Measurements from ENCODE around the gene PGA5.

The PGA5 gene

DNA sequence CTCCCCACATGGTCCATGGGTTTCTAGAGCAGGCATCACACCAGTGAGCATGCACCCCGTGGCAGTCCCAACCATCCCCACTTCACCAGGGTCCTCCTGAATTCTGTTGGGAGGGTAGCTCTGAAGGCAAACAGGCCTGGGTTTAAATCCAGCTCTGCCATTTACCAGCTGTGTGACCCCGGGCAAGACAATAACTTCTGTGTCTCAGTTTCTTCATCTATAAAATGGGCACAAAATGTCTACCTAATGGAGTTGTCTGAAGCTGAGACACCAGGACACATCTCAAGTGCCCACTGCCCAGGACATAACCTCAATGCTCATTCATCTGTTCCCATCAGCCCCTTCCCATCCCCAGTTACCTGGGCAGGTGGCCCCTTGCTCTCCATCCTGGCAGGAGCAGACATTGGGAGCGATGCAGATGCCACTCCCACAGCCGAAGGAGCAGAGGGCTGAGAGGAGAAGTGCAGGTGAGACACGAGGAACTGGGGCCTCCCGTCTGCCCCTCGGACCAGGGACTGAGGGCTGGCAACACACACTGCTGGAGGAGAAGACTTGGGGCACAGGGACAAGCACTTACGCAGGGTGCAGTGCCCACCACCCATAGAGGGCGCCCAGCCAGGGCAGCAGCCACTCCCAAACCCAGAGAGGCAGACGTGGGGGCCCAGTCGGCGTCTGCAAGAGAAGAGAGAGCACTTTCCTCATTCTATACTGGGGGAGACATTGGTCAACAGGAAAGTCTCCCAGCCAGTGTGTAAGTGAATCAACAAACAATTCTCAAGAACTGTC lies 50.1 kb downstream of the PGA5 start:
- Histone ChIP-seq H3K9ac (ENCODE audit: low read depth, low read length) (no peak overlapping the region), H3K36me3 (ENCODE audit: insufficient read depth, low read length) (peaks cover 1% of the 10 kb centered on the region), H3K27me3 (ENCODE audit: control insufficient read depth, insufficient read depth, low read length) (peaks cover 6% of the 10 kb centered on the region), H3K4me2 (ENCODE audit: low read length) (no peak overlapping the region), H3K4me3 (ENCODE audit: low read length) (no peak overlapping the region), H3K9me3 (replicated peaks; ENCODE audit: low read length) (no peaks in the 10 kb centered on the region), H3K4me1 (ENCODE audit: control insufficient read depth, insufficient read depth, low read length) (peaks cover 23% of the 10 kb centered on the region)

DNA sequence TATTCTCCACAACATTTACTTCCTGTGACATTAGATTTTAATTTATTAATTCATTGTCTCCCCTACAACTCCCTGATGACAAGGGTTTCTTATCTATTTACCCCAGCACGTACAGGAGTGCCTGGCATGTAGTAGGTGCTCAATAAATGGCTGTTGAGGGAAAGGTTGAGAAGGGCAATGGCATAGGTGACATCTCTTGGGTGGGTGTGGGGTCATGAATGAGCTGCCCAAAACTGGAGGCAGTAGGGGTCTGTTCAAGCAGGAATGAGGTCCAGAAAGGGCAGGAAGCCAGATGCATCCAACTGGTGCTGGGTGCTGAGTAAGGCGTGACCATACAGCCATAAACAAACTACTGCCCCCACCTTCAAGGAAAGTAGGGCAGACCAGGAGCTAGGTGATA lies 51.4 kb downstream of the PGA5 start:
- no peaks in the 10 kb centered on the region for H3K9me3 ChIP-seq (replicated peaks; ENCODE audit: low read length)
- H3K4me1 ChIP-seq (ENCODE audit: control insufficient read depth, insufficient read depth, low read length), result peaks cover 29% of the 10 kb centered on the region
- H3K27me3 ChIP-seq (ENCODE audit: control insufficient read depth, insufficient read depth, low read length), result peaks cover 6% of the 10 kb centered on the region
- H3K4me3 ChIP-seq (ENCODE audit: low read length), result no peak overlapping the region
- H3K4me2 ChIP-seq (ENCODE audit: low read length), result no peak overlapping the region
- H3K9ac ChIP-seq (ENCODE audit: low read depth, low read length), result no peak overlapping the region
- H3K36me3 ChIP-seq (ENCODE audit: insufficient read depth, low read length), result no peaks in the 10 kb centered on the region

DNA sequence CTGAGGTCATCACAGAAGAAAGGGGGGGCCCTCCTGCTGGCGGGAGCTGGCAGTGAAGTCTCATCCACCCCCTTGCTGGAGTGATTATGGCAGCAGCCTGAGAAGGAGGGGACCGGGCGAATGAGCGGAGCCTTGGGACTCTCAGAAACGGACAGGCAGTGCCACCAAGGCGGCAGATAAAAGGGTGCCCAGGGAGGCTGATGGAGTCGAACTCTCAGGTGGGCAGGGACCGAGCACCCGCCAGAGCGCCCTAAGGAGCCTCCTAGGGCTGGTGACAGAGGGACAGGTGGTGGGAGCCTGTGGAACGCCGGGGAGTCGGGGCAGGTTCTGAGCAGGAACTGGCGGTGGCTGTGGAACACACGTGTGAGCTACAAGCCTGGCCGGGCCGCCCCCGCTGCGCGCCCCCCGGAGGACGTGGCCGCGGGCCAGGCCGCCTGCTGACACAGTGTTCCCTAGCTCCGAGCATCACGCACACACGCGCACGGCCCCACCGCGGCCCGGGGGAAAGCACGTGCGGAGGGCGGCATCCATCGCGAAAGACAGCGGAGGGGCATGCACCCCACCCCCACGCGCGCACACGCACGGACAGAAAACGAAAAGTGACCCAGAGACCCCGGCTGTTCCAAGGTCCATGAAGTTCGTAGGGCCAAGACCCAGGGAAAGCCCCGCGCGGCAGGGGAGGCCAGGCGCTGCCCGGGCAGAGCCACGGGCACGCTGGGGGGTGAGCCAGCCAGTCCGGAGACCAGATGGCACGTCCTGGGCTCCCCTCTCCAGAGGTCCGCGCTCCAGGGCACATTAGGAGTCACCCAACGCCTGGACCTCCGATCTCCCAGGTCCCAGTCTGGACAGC lies 53.1 kb downstream of the PGA5 start:
- peak overlapping the region; percentile 73 for H3K4me3 ChIP-seq (ENCODE audit: low read length)
- peak overlapping the region; percentile 99 for H3K4me2 ChIP-seq (ENCODE audit: low read length)
- peak overlapping the region; percentile 72 for H3K9ac ChIP-seq (ENCODE audit: low read depth, low read length)
- H3K4me1 ChIP-seq (ENCODE audit: control insufficient read depth, insufficient read depth, low read length), result peaks cover 46% of the 10 kb centered on the region
- no peaks in the 10 kb centered on the region for H3K9me3 ChIP-seq (replicated peaks; ENCODE audit: low read length)
- peaks cover 6% of the 10 kb centered on the region for H3K27me3 ChIP-seq (ENCODE audit: control insufficient read depth, insufficient read depth, low read length)
- peaks cover 8% of the 10 kb centered on the region for H3K36me3 ChIP-seq (ENCODE audit: insufficient read depth, low read length)

DNA sequence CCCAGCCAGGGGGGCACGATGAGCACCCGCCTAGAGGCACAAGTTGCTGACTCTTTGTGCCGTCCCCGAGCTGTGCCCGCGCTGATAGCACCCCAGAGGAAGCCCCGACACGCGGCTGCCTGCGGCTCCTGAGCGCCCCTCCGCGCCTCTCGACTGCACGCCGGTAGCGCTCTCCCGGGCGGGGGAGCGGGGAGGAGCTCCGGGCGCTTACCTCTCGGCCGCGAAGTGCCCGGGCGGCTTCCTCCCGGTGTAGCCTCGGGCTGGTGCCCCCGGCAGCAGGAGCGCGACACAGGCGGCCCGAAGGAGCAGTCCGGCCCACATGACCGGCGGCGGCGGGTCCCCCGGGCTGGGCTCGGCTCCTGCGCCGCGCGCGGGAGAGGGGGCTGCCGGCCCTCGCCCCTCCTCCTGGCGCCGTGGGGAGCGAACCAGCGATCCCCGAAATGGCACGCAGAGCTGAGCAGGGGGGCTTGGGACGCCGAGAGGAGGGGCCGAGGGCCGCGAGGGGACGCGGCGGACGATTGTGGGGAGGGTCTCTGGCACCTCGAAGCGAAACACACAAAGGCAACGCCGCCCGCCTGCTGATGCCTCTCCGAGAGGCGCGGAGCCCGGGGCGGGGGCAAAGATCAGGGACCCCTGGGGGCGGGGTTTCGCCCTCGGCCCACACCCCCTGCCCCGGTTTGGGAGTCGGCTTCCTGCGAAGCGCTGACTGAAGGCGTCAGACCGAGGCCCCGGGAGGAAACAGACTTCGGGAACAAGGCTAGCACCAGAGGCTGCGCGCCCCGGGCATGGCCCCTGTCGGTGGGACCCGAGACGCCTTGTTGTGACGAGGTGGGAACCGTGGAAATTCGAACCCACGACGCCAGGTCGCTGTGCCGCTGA lies 54.0 kb downstream of the PGA5 start, which contains the start of gene VWCE:
Gene VWCE, minus strand, starts transcription at position 600 of the 879 bp plus-strand sequence. Its CDS starts 279 bp downstream, at position 321.
- Histone ChIP-seq H3K4me3 (ENCODE audit: low read length) (peak within 1 kb of the TSS; percentile 73), H3K27me3 (ENCODE audit: control insufficient read depth, insufficient read depth, low read length) (peaks cover 6% of the 10 kb centered on the region), H3K9me3 (replicated peaks; ENCODE audit: low read length) (no peaks in the 10 kb centered on the region), H3K36me3 (ENCODE audit: insufficient read depth, low read length) (peaks cover 16% of the 10 kb centered on the region), H3K4me2 (ENCODE audit: low read length) (peak within 1 kb of the TSS; percentile 99), H3K9ac (ENCODE audit: low read depth, low read length) (peak within 1 kb of the TSS; percentile 72), H3K4me1 (ENCODE audit: control insufficient read depth, insufficient read depth, low read length) (peaks cover 47% of the 10 kb centered on the region)

DNA sequence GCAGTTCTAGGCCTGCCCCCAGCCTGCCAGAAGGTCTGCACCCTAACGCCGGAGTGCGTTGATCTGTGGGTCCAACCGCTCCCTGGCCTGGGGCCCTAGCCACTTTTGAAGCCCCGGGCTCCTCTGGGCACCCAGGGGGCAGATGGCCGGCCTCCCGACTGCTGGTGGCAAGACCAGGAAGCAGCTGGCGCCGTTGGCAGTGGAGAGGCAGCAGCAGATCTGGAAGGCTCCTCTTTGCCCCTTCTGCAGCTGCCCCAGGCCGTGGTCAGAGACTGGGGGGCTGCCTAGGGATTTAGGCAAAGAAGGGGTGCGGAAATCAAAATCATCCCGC lies 54.6 kb downstream of the PGA5 start:
- Histone ChIP-seq H3K36me3 (ENCODE audit: insufficient read depth, low read length) (peaks cover 22% of the 10 kb centered on the region), H3K9me3 (replicated peaks; ENCODE audit: low read length) (no peaks in the 10 kb centered on the region), H3K4me2 (ENCODE audit: low read length) (peak overlapping the region; percentile 99), H3K9ac (ENCODE audit: low read depth, low read length) (peak overlapping the region; percentile 72), H3K27me3 (ENCODE audit: control insufficient read depth, insufficient read depth, low read length) (peaks cover 6% of the 10 kb centered on the region), H3K4me3 (ENCODE audit: low read length) (peak overlapping the region; percentile 73), H3K4me1 (ENCODE audit: control insufficient read depth, insufficient read depth, low read length) (peaks cover 47% of the 10 kb centered on the region)

DNA sequence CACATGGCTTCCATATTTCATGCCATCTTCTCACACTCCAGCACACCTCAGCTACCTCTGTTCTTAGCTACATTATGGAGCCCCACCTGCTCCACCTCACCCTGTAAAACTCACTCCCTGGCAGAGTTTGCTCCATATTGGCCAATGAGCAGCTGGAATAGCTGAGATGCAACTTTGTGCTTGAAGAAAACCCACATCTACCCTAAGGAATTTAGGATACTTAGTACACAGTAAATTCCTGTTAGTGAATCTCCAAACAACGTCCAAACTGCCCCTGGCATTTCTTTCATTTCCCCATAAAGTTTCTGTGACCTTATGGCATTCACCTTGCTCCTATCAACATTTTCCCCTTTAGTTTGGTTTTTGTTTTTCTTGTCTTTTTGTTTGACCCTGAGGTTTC lies 56.4 kb downstream of the PGA5 start:
- H3K9ac ChIP-seq (ENCODE audit: low read depth, low read length), result peak overlapping the region; percentile 37
- peaks cover 47% of the 10 kb centered on the region for H3K4me1 ChIP-seq (ENCODE audit: control insufficient read depth, insufficient read depth, low read length)
- peak overlapping the region; percentile 45 for H3K4me2 ChIP-seq (ENCODE audit: low read length)
- peaks cover 6% of the 10 kb centered on the region for H3K27me3 ChIP-seq (ENCODE audit: control insufficient read depth, insufficient read depth, low read length)
- H3K4me3 ChIP-seq (ENCODE audit: low read length), result peak overlapping the region; percentile 28
- H3K36me3 ChIP-seq (ENCODE audit: insufficient read depth, low read length), result peaks cover 39% of the 10 kb centered on the region
- no peaks in the 10 kb centered on the region for H3K9me3 ChIP-seq (replicated peaks; ENCODE audit: low read length)

DNA sequence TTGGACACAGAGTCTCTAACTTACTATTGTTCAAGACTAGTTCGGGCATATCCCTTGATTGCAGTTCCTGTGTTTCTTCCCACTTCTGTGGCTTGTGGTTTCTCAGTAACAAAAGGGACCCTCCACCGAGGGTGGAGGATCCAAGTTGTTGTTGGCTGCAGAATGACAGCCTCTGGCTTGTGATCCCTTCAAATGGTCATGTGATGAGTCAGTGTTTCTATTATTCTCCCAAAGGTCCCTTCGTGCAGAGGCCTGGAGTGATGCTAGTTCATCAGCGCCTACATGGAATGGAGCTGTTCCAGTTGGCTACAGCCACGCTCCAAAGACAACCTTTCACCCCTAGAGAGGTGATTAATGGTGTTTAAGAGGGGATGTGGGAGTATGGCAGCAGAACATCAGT lies 56.8 kb downstream of the PGA5 start:
- peaks cover 47% of the 10 kb centered on the region for H3K4me1 ChIP-seq (ENCODE audit: control insufficient read depth, insufficient read depth, low read length)
- peak overlapping the region; percentile 28 for H3K4me3 ChIP-seq (ENCODE audit: low read length)
- H3K4me2 ChIP-seq (ENCODE audit: low read length), result peak overlapping the region; percentile 57
- no peaks in the 10 kb centered on the region for H3K9me3 ChIP-seq (replicated peaks; ENCODE audit: low read length)
- H3K27me3 ChIP-seq (ENCODE audit: control insufficient read depth, insufficient read depth, low read length), result peaks cover 6% of the 10 kb centered on the region
- peaks cover 43% of the 10 kb centered on the region for H3K36me3 ChIP-seq (ENCODE audit: insufficient read depth, low read length)
- H3K9ac ChIP-seq (ENCODE audit: low read depth, low read length), result peak overlapping the region; percentile 37

DNA sequence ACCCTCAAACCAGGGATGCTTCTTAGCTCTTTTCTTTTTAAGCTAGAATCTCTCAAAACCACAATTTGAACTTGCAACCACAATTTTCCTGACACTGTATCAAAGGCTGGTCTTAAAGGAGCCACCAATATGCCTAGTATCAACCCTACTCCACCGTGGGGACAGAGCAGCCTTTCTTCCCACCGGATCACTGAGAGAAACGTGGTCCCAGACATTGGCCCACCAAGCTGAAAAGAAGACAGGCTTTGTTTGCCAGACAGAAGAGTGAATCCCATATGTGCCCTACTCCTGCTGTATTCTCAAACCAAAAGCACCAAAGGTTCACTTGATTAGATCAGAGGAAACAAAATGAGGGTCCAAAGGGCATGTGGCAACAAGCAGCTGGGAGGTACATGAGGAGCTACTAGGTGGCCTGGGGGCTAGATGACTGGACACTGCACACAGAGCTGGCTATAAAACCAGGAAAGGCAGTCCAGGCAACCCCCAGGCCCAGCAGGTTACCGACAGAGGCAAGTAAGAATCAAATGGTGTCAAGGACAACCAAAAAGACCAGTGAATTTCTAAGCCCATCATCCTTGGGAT lies 57.8 kb downstream of the PGA5 start:
- no peak overlapping the region for H3K4me3 ChIP-seq (ENCODE audit: low read length)
- H3K9me3 ChIP-seq (replicated peaks; ENCODE audit: low read length), result no peaks in the 10 kb centered on the region
- H3K36me3 ChIP-seq (ENCODE audit: insufficient read depth, low read length), result peaks cover 54% of the 10 kb centered on the region
- peaks cover 42% of the 10 kb centered on the region for H3K4me1 ChIP-seq (ENCODE audit: control insufficient read depth, insufficient read depth, low read length)
- H3K27me3 ChIP-seq (ENCODE audit: control insufficient read depth, insufficient read depth, low read length), result peaks cover 3% of the 10 kb centered on the region
- H3K4me2 ChIP-seq (ENCODE audit: low read length), result peak overlapping the region; percentile 57
- peak overlapping the region; percentile 11 for H3K9ac ChIP-seq (ENCODE audit: low read depth, low read length)
